ENCODE measurements around the gene CLTC.

CLTC gene

GRCh38 chr17:59619035-59619297, 729 bp upstream of the CLTC start:
- Histone ChIP-seq H3K27me3 (ENCODE audit: control insufficient read depth in 1 of 2, insufficient read depth in 2 of 2, low read length in 2 of 2) (no peaks in the 10 kb centered on the region), H3K4me3 (ENCODE audit: low read length in 2 of 2) (peak overlapping the region; percentile 92 to 96), H3K9me3 (ENCODE audit: control insufficient read depth in 2 of 2, low read length in 2 of 2) (no peaks in the 10 kb centered on the region), H3K4me1 (ENCODE audit: control insufficient read depth, insufficient read depth, low read length) (peaks cover 4% of the 10 kb centered on the region), H3K27ac (ENCODE audit: low read length) (peak overlapping the region; percentile 98), H3K9ac (ENCODE audit: low read length in 2 of 2) (peak overlapping the region; percentile 99 to 100), H3K36me3 (ENCODE audit: control insufficient read depth in 2 of 2, insufficient read depth in 2 of 2, low read length in 2 of 2) (no peaks in the 10 kb centered on the region)

- peak overlapping the region; percentile 99 to 100 for H3K9ac ChIP-seq (ENCODE audit: low read length in 2 of 2)
- H3K36me3 ChIP-seq (ENCODE audit: control insufficient read depth in 2 of 2, insufficient read depth in 2 of 2, low read length in 2 of 2) = no peaks in the 10 kb centered on the region
- H3K4me3 ChIP-seq (ENCODE audit: low read length in 2 of 2) = peak overlapping the region; percentile 92 to 96
- no peaks in the 10 kb centered on the region for H3K9me3 ChIP-seq (ENCODE audit: control insufficient read depth in 2 of 2, low read length in 2 of 2)
- H3K4me1 ChIP-seq (ENCODE audit: control insufficient read depth, insufficient read depth, low read length) = peaks cover 4% of the 10 kb centered on the region
- peak overlapping the region; percentile 98 for H3K27ac ChIP-seq (ENCODE audit: low read length)
- H3K27me3 ChIP-seq (ENCODE audit: control insufficient read depth in 1 of 2, insufficient read depth in 2 of 2, low read length in 2 of 2) = no peaks in the 10 kb centered on the region
These were observed 317 bp downstream of the CLTC start for GRCh38 chr17:59620064-59620359.

GRCh38 chr17:59620518-59621259, 994 bp downstream of the CLTC start:
- H3K27ac ChIP-seq (ENCODE audit: low read length) = peak overlapping the region; percentile 98
- H3K4me3 ChIP-seq (ENCODE audit: low read length in 2 of 2) = peak overlapping the region; percentile 92 to 96
- peaks cover 4% of the 10 kb centered on the region for H3K4me1 ChIP-seq (ENCODE audit: control insufficient read depth, insufficient read depth, low read length)
- H3K9ac ChIP-seq (ENCODE audit: low read length in 2 of 2) = peak overlapping the region; percentile 99 to 100
- H3K36me3 ChIP-seq (ENCODE audit: control insufficient read depth in 2 of 2, insufficient read depth in 2 of 2, low read length in 2 of 2) = no peaks in the 10 kb centered on the region
- H3K27me3 ChIP-seq (ENCODE audit: control insufficient read depth in 1 of 2, insufficient read depth in 2 of 2, low read length in 2 of 2) = no peaks in the 10 kb centered on the region
- H3K9me3 ChIP-seq (ENCODE audit: control insufficient read depth in 2 of 2, low read length in 2 of 2) = no peaks in the 10 kb centered on the region

- Histone ChIP-seq H3K9me3 (ENCODE audit: control insufficient read depth in 2 of 2, low read length in 2 of 2) (no peaks in the 10 kb centered on the region), H3K36me3 (ENCODE audit: control insufficient read depth in 2 of 2, insufficient read depth in 2 of 2, low read length in 2 of 2) (no peaks in the 10 kb centered on the region), H3K9ac (ENCODE audit: low read length in 2 of 2) (peak overlapping the region in 1 of 2 donors; percentile 59), H3K4me3 (ENCODE audit: low read length in 2 of 2) (peak overlapping the region in 1 of 2 donors; percentile 92), H3K27ac (ENCODE audit: low read length) (no peak overlapping the region), H3K27me3 (ENCODE audit: control insufficient read depth in 1 of 2, insufficient read depth in 2 of 2, low read length in 2 of 2) (no peaks in the 10 kb centered on the region), H3K4me1 (ENCODE audit: control insufficient read depth, insufficient read depth, low read length) (peaks cover 4% of the 10 kb centered on the region)
These were observed 2.1 kb downstream of the CLTC start for GRCh38 chr17:59621771-59622170.

- no peaks in the 10 kb centered on the region for H3K36me3 ChIP-seq (ENCODE audit: control insufficient read depth in 2 of 2, insufficient read depth in 2 of 2, low read length in 2 of 2)
- no peak overlapping the region for H3K9ac ChIP-seq (ENCODE audit: low read length in 2 of 2)
- H3K4me3 ChIP-seq (ENCODE audit: low read length in 2 of 2) = peak overlapping the region in 1 of 2 donors; percentile 24
- H3K27me3 ChIP-seq (ENCODE audit: control insufficient read depth in 1 of 2, insufficient read depth in 2 of 2, low read length in 2 of 2) = no peaks in the 10 kb centered on the region
- H3K9me3 ChIP-seq (ENCODE audit: control insufficient read depth in 2 of 2, low read length in 2 of 2) = no peaks in the 10 kb centered on the region
- H3K4me1 ChIP-seq (ENCODE audit: control insufficient read depth, insufficient read depth, low read length) = peaks cover 4% of the 10 kb centered on the region
- H3K27ac ChIP-seq (ENCODE audit: low read length) = no peak overlapping the region
These were observed 3.5 kb downstream of the CLTC start for GRCh38 chr17:59623151-59623550.

GRCh38 chr17:59626756-59627155, 7.1 kb downstream of the CLTC start:
- Histone ChIP-seq H3K4me3 (ENCODE audit: low read length in 2 of 2) (no peak overlapping the region), H3K4me1 (ENCODE audit: control insufficient read depth, insufficient read depth, low read length) (peaks cover 4% of the 10 kb centered on the region), H3K27me3 (ENCODE audit: control insufficient read depth in 1 of 2, insufficient read depth in 2 of 2, low read length in 2 of 2) (no peaks in the 10 kb centered on the region), H3K9me3 (ENCODE audit: control insufficient read depth in 2 of 2, low read length in 2 of 2) (no peaks in the 10 kb centered on the region), H3K36me3 (ENCODE audit: control insufficient read depth in 2 of 2, insufficient read depth in 2 of 2, low read length in 2 of 2) (no peaks in the 10 kb centered on the region), H3K27ac (ENCODE audit: low read length) (no peak overlapping the region), H3K9ac (ENCODE audit: low read length in 2 of 2) (no peak overlapping the region)

- Histone ChIP-seq H3K4me1 (ENCODE audit: control insufficient read depth, insufficient read depth, low read length) (peaks cover 4% of the 10 kb centered on the region), H3K27me3 (ENCODE audit: control insufficient read depth in 1 of 2, insufficient read depth in 2 of 2, low read length in 2 of 2) (no peaks in the 10 kb centered on the region), H3K27ac (ENCODE audit: low read length) (no peak overlapping the region), H3K9me3 (ENCODE audit: control insufficient read depth in 2 of 2, low read length in 2 of 2) (no peaks in the 10 kb centered on the region), H3K36me3 (ENCODE audit: control insufficient read depth in 2 of 2, insufficient read depth in 2 of 2, low read length in 2 of 2) (no peaks in the 10 kb centered on the region), H3K9ac (ENCODE audit: low read length in 2 of 2) (no peak overlapping the region), H3K4me3 (ENCODE audit: low read length in 2 of 2) (no peak overlapping the region)
These were observed 7.6 kb downstream of the CLTC start for GRCh38 chr17:59627274-59627673.

- Histone ChIP-seq H3K27me3 (ENCODE audit: control insufficient read depth in 1 of 2, insufficient read depth in 2 of 2, low read length in 2 of 2) (no peaks in the 10 kb centered on the region), H3K9ac (ENCODE audit: low read length in 2 of 2) (no peak overlapping the region), H3K4me3 (ENCODE audit: low read length in 2 of 2) (no peak overlapping the region), H3K9me3 (ENCODE audit: control insufficient read depth in 2 of 2, low read length in 2 of 2) (no peaks in the 10 kb centered on the region), H3K4me1 (ENCODE audit: control insufficient read depth, insufficient read depth, low read length) (peaks cover 4% of the 10 kb centered on the region), H3K36me3 (ENCODE audit: control insufficient read depth in 2 of 2, insufficient read depth in 2 of 2, low read length in 2 of 2) (no peaks in the 10 kb centered on the region), H3K27ac (ENCODE audit: low read length) (no peak overlapping the region)
These were observed 8.1 kb downstream of the CLTC start for GRCh38 chr17:59627770-59628171.

- Histone ChIP-seq H3K27ac (ENCODE audit: low read length) (no peak overlapping the region), H3K4me1 (ENCODE audit: control insufficient read depth, insufficient read depth, low read length) (peaks cover 8% of the 10 kb centered on the region), H3K9ac (ENCODE audit: low read length in 2 of 2) (no peak overlapping the region)
These were observed 9.5 kb downstream of the CLTC start for GRCh38 chr17:59629174-59629573.

GRCh38 chr17:59631276-59631675, 11.6 kb downstream of the CLTC start:
- Histone ChIP-seq H3K4me1 (ENCODE audit: control insufficient read depth, insufficient read depth, low read length) (peaks cover 8% of the 10 kb centered on the region), H3K4me3 (ENCODE audit: low read length in 2 of 2) (no peak overlapping the region), H3K9ac (ENCODE audit: low read length in 2 of 2) (no peak overlapping the region), H3K9me3 (ENCODE audit: control insufficient read depth in 2 of 2, low read length in 2 of 2) (no peaks in the 10 kb centered on the region), H3K36me3 (ENCODE audit: control insufficient read depth in 2 of 2, insufficient read depth in 2 of 2, low read length in 2 of 2) (no peaks in the 10 kb centered on the region), H3K27ac (ENCODE audit: low read length) (no peak overlapping the region), H3K27me3 (ENCODE audit: control insufficient read depth in 1 of 2, insufficient read depth in 2 of 2, low read length in 2 of 2) (no peaks in the 10 kb centered on the region)

More at GRCh38 chr17:59629174-59629573, 9.5 kb downstream of the CLTC start:
- Histone ChIP-seq H3K9me3 (ENCODE audit: control insufficient read depth in 2 of 2, low read length in 2 of 2) (no peaks in the 10 kb centered on the region), H3K27me3 (ENCODE audit: control insufficient read depth in 1 of 2, insufficient read depth in 2 of 2, low read length in 2 of 2) (no peaks in the 10 kb centered on the region), H3K36me3 (ENCODE audit: control insufficient read depth in 2 of 2, insufficient read depth in 2 of 2, low read length in 2 of 2) (no peaks in the 10 kb centered on the region), H3K4me3 (ENCODE audit: low read length in 2 of 2) (no peak overlapping the region)

- Histone ChIP-seq H3K4me1 (ENCODE audit: control insufficient read depth, insufficient read depth, low read length) (peaks cover 8% of the 10 kb centered on the region), H3K27ac (ENCODE audit: low read length) (no peak overlapping the region), H3K9me3 (ENCODE audit: control insufficient read depth in 2 of 2, low read length in 2 of 2) (no peaks in the 10 kb centered on the region), H3K36me3 (ENCODE audit: control insufficient read depth in 2 of 2, insufficient read depth in 2 of 2, low read length in 2 of 2) (no peaks in the 10 kb centered on the region), H3K4me3 (ENCODE audit: low read length in 2 of 2) (no peak overlapping the region), H3K9ac (ENCODE audit: low read length in 2 of 2) (no peak overlapping the region), H3K27me3 (ENCODE audit: control insufficient read depth in 1 of 2, insufficient read depth in 2 of 2, low read length in 2 of 2) (no peaks in the 10 kb centered on the region)
These were observed 12.7 kb downstream of the CLTC start for GRCh38 chr17:59632398-59632797.
